K562 (cell line): ENCODE measurements around the gene RNPEPL1. TPM values are rescaled to one million over a fixed set of nuclear protein-coding genes. Genes with fewer than 3 reads are reported as not detected.

Experiments
- CBFA2T3 ChIP-seq: fragments of 450-650 bp; IDR thresholded peaks from 2 replicates; pipeline ENCODE4 v1.6.1; 2017
- FOXM1 ChIP-seq, 2 experiments: fragments of 450-650 bp in 1 of 2; sonication (generic) in 1 of 2; formaldehyde crosslinking in 1 of 2; IDR thresholded peaks; 2 replicates each; pipeline versions ENCODE4 v1.6.1 to v1.9.0; 2017 to 2022; ENCODE audit warnings: low read depth in 2 of 2, mild to moderate bottlenecking in 2 of 2, missing genetic modification reagents in 1 of 2, moderate library complexity in 1 of 2
- GABPB1 ChIP-seq: sonication (generic); formaldehyde crosslinking; IDR thresholded peaks from 2 replicates; pipeline ENCODE4 v1.8.0; 2022; ENCODE audit warnings: mild to moderate bottlenecking, missing genetic modification reagents
- PTRF ChIP-seq: fragments of 450-650 bp; IDR thresholded peaks from 2 replicates; pipeline ENCODE4 v1.6.1; 2016; ENCODE audit warnings: mild to moderate bottlenecking, missing genetic modification characterization, missing compliant biosample characterization
- SREBF2 ChIP-seq: sonication (generic); formaldehyde crosslinking; IDR thresholded peaks from 2 replicates; pipeline ENCODE4 v1.4.0; 2020; ENCODE audit warnings: mild to moderate bottlenecking, missing genetic modification reagents
- TAF9B ChIP-seq: fragments of 450-650 bp; IDR thresholded peaks from 2 replicates; pipeline ENCODE4 v1.6.1; 2018; ENCODE audit warnings: mild to moderate bottlenecking; ENCODE audit not compliant: partially characterized antibody
- TCFL5 ChIP-seq: fragments of 250-450 bp; sonication (Bioruptor Pico); conservative IDR thresholded peaks from 2 replicates; pipeline ENCODE4 v1.6.1; 2021; ENCODE audit warnings: mild to moderate bottlenecking, moderate library complexity, matching md5 sums
- ZNF24 ChIP-seq: fragments of 450-650 bp; IDR thresholded peaks from 2 replicates; pipeline ENCODE4 v1.6.1; 2016
- polyA plus RNA-seq, 8 experiments: library from polyadenylated mRNA; depleted of rRNA in 4 of 8; stranded (reverse) in 5 of 8; unstranded in 3 of 8; fragments of >200 nt; fragmentation: Nextera tagmentation in 2 of 8; fragmentation: Illumina TruSeq in 1 of 8; extraction: Ambion mirVana in 2 of 8; extraction: Trizol in 1 of 8; gene quantifications; 2 replicates each; pipeline versions ENCODE4 v1.2.1 to v1.2.3, GENCODE V29; 2011 to 2014; ENCODE audit warnings: inconsistent platforms in 1 of 8, missing spikeins in 1 of 8
- total RNA-seq, 7 experiments: library from RNA; depleted of rRNA in 6 of 7; stranded (reverse); fragments of >200 nt in 6 of 7; fragmentation: Illumina TruSeq in 2 of 7; extraction: Trizol in 2 of 7; gene quantifications; 2 replicates each; pipeline versions ENCODE4 v1.2.1 to v1.2.3, GENCODE V29; 2011 to 2021; ENCODE audit warnings: low replicate concordance in 1 of 7
- TF ChIP-seq, protein P1 (sequence below): fragments of 250-450 bp; sonication (Bioruptor Pico); IDR thresholded peaks from 2 replicates; pipeline ENCODE4 v1.5.0; 2020; ENCODE audit warnings: mild to moderate bottlenecking, borderline replicate concordance
- TF ChIP-seq, protein P2 (sequence below): sonication (generic); formaldehyde crosslinking; IDR thresholded peaks from 2 replicates; pipeline ENCODE4 v1.8.1; 2023; ENCODE audit warnings: mild to moderate bottlenecking, missing genetic modification reagents
- TF ChIP-seq, protein P3 (sequence below): sonication (generic); formaldehyde crosslinking; IDR thresholded peaks from 2 replicates; pipeline ENCODE4 v1.8.1; 2022; ENCODE audit warnings: missing genetic modification reagents
- TF ChIP-seq, protein P4 (sequence below): fragments of 250-450 bp; sonication (Bioruptor Pico); IDR thresholded peaks from 2 replicates; pipeline ENCODE4 v1.8.0; 2022; ENCODE audit warnings: moderate library complexity, mild to moderate bottlenecking, inconsistent platforms
- TF ChIP-seq, protein P5 (sequence below): fragments of 250-450 bp; sonication (Bioruptor Pico); IDR thresholded peaks from 2 replicates; pipeline ENCODE4 v1.8.0; 2022; ENCODE audit warnings: inconsistent platforms

RNPEPL1 gene
- total and polyA plus RNA-seq, 9 of the 15 experiments (the other 6 are each of a cell fraction or from before 2014, with no cell fraction given): 0.07 to 38.7 (median 5.6) TPM

DNA sequence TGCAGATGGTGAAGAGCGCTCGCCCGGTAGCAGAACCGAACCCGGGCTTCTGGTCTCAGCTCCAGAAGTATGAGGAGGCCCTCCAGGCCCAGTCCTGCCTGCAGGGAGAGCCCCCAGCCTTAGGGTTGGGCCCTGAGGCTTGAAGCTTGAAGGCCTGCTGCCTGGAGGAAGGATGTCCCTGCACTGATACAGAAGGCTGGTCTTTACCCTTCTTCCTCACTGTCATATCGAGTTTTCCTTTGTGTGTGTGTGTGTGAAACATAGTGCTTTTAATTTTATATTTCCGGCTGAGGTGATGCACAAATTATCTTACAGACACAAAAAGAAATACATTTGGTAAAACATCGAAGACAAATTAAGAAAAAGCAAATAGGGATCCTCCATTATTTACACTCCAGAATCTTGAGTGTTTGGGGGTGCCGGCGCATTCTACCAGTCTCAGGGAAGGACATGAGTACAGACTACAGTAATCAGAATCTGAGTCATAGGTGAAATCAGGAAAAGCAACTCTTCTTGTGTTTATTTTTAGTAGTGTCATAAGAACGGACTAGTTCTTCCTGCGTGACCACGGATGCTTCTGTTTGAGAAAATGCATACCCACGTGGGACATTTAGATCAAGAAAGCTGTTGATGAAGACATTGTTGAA is 6.8 kb upstream of the RNPEPL1 start (continued):
- TF ChIP-seq, protein P1, sequence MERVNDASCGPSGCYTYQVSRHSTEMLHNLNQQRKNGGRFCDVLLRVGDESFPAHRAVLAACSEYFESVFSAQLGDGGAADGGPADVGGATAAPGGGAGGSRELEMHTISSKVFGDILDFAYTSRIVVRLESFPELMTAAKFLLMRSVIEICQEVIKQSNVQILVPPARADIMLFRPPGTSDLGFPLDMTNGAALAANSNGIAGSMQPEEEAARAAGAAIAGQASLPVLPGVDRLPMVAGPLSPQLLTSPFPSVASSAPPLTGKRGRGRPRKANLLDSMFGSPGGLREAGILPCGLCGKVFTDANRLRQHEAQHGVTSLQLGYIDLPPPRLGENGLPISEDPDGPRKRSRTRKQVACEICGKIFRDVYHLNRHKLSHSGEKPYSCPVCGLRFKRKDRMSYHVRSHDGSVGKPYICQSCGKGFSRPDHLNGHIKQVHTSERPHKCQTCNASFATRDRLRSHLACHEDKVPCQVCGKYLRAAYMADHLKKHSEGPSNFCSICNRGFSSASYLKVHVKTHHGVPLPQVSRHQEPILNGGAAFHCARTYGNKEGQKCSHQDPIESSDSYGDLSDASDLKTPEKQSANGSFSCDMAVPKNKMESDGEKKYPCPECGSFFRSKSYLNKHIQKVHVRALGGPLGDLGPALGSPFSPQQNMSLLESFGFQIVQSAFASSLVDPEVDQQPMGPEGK: no peak
- no peak for TF ChIP-seq CBFA2T3
- TF ChIP-seq SREBF2 (CRISPR knock-in tag): no peak
- TF ChIP-seq TAF9B: peak; percentile 55
- TF ChIP-seq, protein P2, sequence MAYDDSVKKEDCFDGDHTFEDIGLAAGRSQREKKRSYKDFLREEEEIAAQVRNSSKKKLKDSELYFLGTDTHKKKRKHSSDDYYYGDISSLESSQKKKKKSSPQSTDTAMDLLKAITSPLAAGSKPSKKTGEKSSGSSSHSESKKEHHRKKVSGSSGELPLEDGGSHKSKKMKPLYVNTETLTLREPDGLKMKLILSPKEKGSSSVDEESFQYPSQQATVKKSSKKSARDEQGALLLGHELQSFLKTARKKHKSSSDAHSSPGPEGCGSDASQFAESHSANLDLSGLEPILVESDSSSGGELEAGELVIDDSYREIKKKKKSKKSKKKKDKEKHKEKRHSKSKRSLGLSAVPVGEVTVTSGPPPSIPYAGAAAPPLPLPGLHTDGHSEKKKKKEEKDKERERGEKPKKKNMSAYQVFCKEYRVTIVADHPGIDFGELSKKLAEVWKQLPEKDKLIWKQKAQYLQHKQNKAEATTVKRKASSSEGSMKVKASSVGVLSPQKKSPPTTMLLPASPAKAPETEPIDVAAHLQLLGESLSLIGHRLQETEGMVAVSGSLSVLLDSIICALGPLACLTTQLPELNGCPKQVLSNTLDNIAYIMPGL (CRISPR knock-in tag): no peak
- TF ChIP-seq, protein P3, sequence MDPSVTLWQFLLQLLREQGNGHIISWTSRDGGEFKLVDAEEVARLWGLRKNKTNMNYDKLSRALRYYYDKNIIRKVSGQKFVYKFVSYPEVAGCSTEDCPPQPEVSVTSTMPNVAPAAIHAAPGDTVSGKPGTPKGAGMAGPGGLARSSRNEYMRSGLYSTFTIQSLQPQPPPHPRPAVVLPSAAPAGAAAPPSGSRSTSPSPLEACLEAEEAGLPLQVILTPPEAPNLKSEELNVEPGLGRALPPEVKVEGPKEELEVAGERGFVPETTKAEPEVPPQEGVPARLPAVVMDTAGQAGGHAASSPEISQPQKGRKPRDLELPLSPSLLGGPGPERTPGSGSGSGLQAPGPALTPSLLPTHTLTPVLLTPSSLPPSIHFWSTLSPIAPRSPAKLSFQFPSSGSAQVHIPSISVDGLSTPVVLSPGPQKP (CRISPR knock-in tag): no peak
- TF ChIP-seq, protein P4, sequence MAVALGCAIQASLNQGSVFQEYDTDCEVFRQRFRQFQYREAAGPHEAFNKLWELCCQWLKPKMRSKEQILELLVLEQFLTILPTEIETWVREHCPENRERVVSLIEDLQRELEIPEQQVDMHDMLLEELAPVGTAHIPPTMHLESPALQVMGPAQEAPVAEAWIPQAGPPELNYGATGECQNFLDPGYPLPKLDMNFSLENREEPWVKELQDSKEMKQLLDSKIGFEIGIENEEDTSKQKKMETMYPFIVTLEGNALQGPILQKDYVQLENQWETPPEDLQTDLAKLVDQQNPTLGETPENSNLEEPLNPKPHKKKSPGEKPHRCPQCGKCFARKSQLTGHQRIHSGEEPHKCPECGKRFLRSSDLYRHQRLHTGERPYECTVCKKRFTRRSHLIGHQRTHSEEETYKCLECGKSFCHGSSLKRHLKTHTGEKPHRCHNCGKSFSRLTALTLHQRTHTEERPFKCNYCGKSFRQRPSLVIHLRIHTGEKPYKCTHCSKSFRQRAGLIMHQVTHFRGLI (CRISPR knock-in tag): no peak
- TF ChIP-seq FOXM1 (IDR thresholded peaks at IDR 0.05; ENCODE audit: low read depth): no peak
- TF ChIP-seq FOXM1 (CRISPR knock-in tag; IDR thresholded peaks at IDR 0.05; ENCODE audit: low read depth): no peak
- no peak for TF ChIP-seq PTRF (tag)
- no peak for TF ChIP-seq ZNF24
- no peak for TF ChIP-seq TCFL5 (CRISPR knock-in tag)
- TF ChIP-seq GABPB1 (CRISPR knock-in tag): peak; percentile 58; the same call in 1 of the 2 replicates
- TF ChIP-seq, protein P5, sequence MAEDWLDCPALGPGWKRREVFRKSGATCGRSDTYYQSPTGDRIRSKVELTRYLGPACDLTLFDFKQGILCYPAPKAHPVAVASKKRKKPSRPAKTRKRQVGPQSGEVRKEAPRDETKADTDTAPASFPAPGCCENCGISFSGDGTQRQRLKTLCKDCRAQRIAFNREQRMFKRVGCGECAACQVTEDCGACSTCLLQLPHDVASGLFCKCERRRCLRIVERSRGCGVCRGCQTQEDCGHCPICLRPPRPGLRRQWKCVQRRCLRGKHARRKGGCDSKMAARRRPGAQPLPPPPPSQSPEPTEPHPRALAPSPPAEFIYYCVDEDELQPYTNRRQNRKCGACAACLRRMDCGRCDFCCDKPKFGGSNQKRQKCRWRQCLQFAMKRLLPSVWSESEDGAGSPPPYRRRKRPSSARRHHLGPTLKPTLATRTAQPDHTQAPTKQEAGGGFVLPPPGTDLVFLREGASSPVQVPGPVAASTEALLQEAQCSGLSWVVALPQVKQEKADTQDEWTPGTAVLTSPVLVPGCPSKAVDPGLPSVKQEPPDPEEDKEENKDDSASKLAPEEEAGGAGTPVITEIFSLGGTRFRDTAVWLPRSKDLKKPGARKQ (CRISPR knock-in tag): no peak
- TF ChIP-seq, all 486 proteins: peak for 18
